ENCODE data around the gene TMEM184A. TPM values are rescaled to one million over a fixed set of nuclear protein-coding genes. Genes with fewer than 3 reads are reported as not detected.

The TMEM184A gene
- total and polyA plus RNA-seq, 2 of the 8 experiments (the other 6 are each of a cell fraction or from before 2014, with no cell fraction given) = 1.8 to 2.1 TPM

- Histone ChIP-seq H4K20me1 (replicated peaks in 1 of 2; ENCODE audit: control insufficient read depth in 1 of 2, insufficient read depth in 2 of 2, low read length in 2 of 2) (no peaks in the 10 kb centered on the region), H4K8ac (ENCODE audit: extremely low read depth, insufficient read depth, low read length) (no peak overlapping the region), H2BK15ac (ENCODE audit: low read length) (no peak overlapping the region), H2BK120ac (replicated peaks; ENCODE audit: low read depth, low read length) (no peak overlapping the region), H3K79me1 (ENCODE audit: low read depth, low read length) (no peaks in the 10 kb centered on the region), H3K18ac (ENCODE audit: extremely low read depth, low read length) (no peak overlapping the region), H3K23me2 (ENCODE audit: low read depth, low read length) (no peaks in the 10 kb centered on the region; the same call in 1 of the 2 replicates), H3K27ac (ENCODE audit: low read depth, low read length) (no peak overlapping the region), H3K4me1 (replicated peaks in 1 of 4; ENCODE audit: control insufficient read depth in 3 of 4, insufficient read depth in 4 of 4, low read length in 3 of 4) (peaks cover 0 to 10% (median 6%) of the 10 kb centered on the region in 4 experiments; a peak in 5 of 7 replicates), H3K4me3 (ENCODE audit: extremely low read depth in 1 of 4, insufficient read depth in 2 of 4, low read depth in 3 of 4, low read length in 4 of 4) (no peak overlapping the region), H4K91ac (replicated peaks; ENCODE audit: insufficient read length, low read length) (no peak overlapping the region), H3K79me2 (ENCODE audit: control insufficient read depth in 1 of 2, insufficient read depth in 2 of 2, low read length in 2 of 2) (no peaks in the 10 kb centered on the region), H2AK5ac (ENCODE audit: low read depth, low read length) (no peak overlapping the region), H3K4ac (replicated peaks; ENCODE audit: insufficient read length, low read depth, low read length) (no peak overlapping the region), H2BK5ac (ENCODE audit: low read depth, low read length) (no peak overlapping the region), H3K36me3 (ENCODE audit: control insufficient read depth in 2 of 4, insufficient read depth in 4 of 4, low read length in 3 of 4) (peaks cover 0 to 12% (median 3%) of the 10 kb centered on the region in 4 experiments; a peak in 3 of 8 replicates), H4K5ac (ENCODE audit: insufficient read length, low read depth, low read length) (no peak overlapping the region), H2BK12ac (ENCODE audit: low read depth, low read length) (no peak overlapping the region), H3K27me3 (replicated peaks in 1 of 4; ENCODE audit: control insufficient read depth in 3 of 4, extremely low read depth in 1 of 4, insufficient read depth in 3 of 4, low read length in 3 of 4) (no peaks in the 10 kb centered on the region), H3K9ac (replicated peaks in 1 of 4; ENCODE audit: extremely low read depth in 1 of 4, low read depth in 3 of 4, low read length in 3 of 4) (no peak overlapping the region), H3K23ac (ENCODE audit: insufficient read length) (no peak overlapping the region), H3K9me3 (ENCODE audit: insufficient read depth in 2 of 2, low read depth in 1 of 2, low read length in 1 of 2) (no peaks in the 10 kb centered on the region), H3K14ac (ENCODE audit: insufficient read length) (no peak overlapping the region), H3K56ac (replicated peaks; ENCODE audit: insufficient read length, low read depth, low read length) (no peak overlapping the region), H3K4me2 (ENCODE audit: insufficient read depth in 1 of 2, low read depth in 2 of 2, low read length in 2 of 2) (no peak overlapping the region), H2AFZ (ENCODE audit: low read length) (no peak overlapping the region), H2BK20ac (ENCODE audit: low read length) (no peak overlapping the region)
- no peak for DNase-seq (ENCODE audit: low read depth in 1 of 2, low spot score in 2 of 2)
- ChIA-PET POLR2A (ENCODE audit: partially characterized antibody) (interaction anchor here (0.6 to 1.5 kb wide), 2 partner anchors 12 to 714 kb away, joined by 3 to 4 read pairs; no protein-coding TSS in a partner anchor), CTCF (ENCODE audit: partially characterized antibody) (interaction anchor here (0.6 to 1.0 kb wide), 3 partner anchors 16 to 196 kb away, joined by 3 to 4 read pairs (median 3); partner anchors contain the start of gene INTS1)
- no peak for FAIRE-seq
- WGBS, 2 experiments (ENCODE audit: extremely low coverage in 1 of 2, insufficient coverage in 1 of 2, insufficient read length in 1 of 2, insufficient replicate concordance in 2 of 2, low coverage in 1 of 2, low lambda C conversion rate in 2 of 2, missing lambda C conversion rate in 1 of 2) = 86% methylated on average over 18 of the region's 18 CpGs; no CpG with 5 or more reads in 1 of the 2 experiments
- no peak for TF ChIP-seq TBP (IDR thresholded peaks at IDR 0.05; ENCODE audit: low read depth, low read length)
- no peak for TF ChIP-seq POLR2AphosphoS5 (IDR thresholded peaks at IDR 0.05; ENCODE audit: low read depth, low read length)
- TF ChIP-seq E2F6 (IDR thresholded peaks at IDR 0.05) = no peak
- no peak for TF ChIP-seq SIX5 (IDR thresholded peaks at IDR 0.05; ENCODE audit: low read depth, low read length)
- no peak for TF ChIP-seq POLR2A (IDR thresholded peaks at IDR 0.05; ENCODE audit: control extremely low read depth in 1 of 2, low read depth in 2 of 2, low read length in 2 of 2)
Measured at GRCh38 chr7:1562597-1563051, 6.6 kb upstream of the TMEM184A start.
